HCT116 (cell line): ENCODE measurements around the gene MAN2A2.

Experiments used
- ATF3 ChIP-seq: IDR thresholded peaks from 2 replicates; pipeline ENCODE4 v1.6.1; 2012
- CTCF ChIP-seq, 3 experiments: fragments of 200-600 bp in 1 of 3; sonication (generic) in 1 of 3; IDR thresholded peaks in 2 of 3; conservative IDR thresholded peaks in 1 of 3; 2 replicates each; pipeline ENCODE4 v1.5.1; 2012 to 2017; ENCODE audit warnings: low read depth in 2 of 3, low read length in 2 of 3, antibody characterized with exemption in 1 of 3, borderline replicate concordance in 1 of 3, control low read depth in 1 of 3, mild to moderate bottlenecking in 1 of 3, mixed read lengths in 1 of 3, mixed run types in 1 of 3, moderate library complexity in 1 of 3; ENCODE audit not compliant: insufficient read depth in 1 of 3
- SIN3A ChIP-seq: IDR thresholded peaks from 2 replicates; pipeline ENCODE4 v1.6.1; 2012; ENCODE audit warnings: low read depth

GRCh38 chr15:90946538-90946937, 43.4 kb downstream of the MAN2A2 start:
- TF ChIP-seq CTCF (IDR thresholded peaks at IDR 0.05 in 2 of 3, conservative IDR thresholded peaks at IDR 0.05 in 1 of 3; ENCODE audit: borderline replicate concordance in 1 of 3, insufficient read depth in 1 of 3, low read depth in 2 of 3, low read length in 2 of 3) (no peak), ATF3 (no peak), SIN3A (no peak)
